Measurements from ENCODE around the gene ATP2B3. TPM values are rescaled to one million over a fixed set of nuclear protein-coding genes. Genes with fewer than 3 reads are reported as not detected.
"Not testable (repeated sequence)": the region's sequence is repeated elsewhere in the genome, so short reads cannot be mapped to it uniquely, and the experiment has no call there.

The ATP2B3 gene
- total RNA-seq, 1 donor from 2014 or later = not detected

DNA sequence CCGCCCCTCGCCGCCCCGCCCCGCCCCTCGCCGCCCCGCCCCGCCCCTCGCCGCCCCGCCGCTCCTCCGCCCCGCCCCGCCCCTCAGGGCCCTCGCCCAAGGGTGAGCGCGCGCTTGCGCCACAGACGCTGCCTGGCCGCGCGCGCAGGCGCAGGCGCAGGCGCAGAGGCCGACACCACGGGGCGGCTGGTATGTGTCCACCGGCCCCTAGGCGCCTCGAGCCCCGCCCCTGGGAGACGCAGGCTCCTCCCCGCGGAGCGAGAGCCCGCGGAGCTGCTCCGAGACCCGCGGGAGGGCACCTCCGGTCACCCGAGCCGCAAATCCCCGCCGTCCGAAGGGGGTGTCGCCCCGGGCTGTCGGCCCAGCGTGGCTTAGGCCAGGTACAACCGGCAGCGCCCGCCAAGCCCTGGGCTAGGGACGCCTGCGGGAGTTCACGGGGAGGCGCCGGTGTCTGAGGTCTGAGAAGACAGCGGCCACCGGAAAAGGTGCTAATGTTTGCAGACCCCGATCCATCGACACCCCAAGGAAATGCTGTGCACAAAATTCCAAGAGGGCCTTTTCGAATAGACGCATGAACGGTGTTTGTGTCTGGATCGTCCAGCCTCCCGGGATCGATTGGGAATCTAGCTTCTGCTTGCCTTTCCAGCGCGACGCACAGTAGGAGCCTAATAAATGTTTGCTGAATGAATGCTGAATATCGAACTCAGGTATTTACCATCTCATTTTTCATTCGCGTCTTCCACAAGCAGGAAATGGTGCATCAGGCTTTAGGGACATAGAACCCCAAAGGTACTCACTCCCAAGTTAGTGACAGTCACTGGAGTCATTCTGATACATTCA lies 82.0 kb downstream of the ATP2B3 start:
- ATAC-seq = peak; percentile 97
- DNase-seq (ENCODE audit: missing footprints) = peak; percentile 95
- intact Hi-C loops (cut with DNase I) = no loop called here

DNA sequence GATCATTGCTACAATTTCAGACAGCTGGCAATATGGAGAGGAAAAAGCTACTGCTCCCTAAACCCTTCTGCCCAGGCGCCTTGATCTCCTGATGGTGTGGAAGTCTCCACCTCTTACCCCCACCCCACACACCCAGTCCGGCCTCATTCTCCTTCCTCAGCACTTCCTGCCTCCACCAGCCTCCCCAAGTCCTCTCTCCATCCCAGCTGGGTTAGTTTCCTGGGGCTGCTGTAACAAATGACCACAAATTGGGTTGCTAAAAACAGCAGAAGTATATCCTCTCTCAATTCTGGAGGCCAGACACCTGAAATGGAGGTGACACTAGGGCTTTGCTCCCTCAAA lies 82.6 kb downstream of the ATP2B3 start:
- DNase-seq (ENCODE audit: missing footprints) = no peak
- intact Hi-C loops (cut with DNase I) = no loop called here
- ATAC-seq = no peak

DNA sequence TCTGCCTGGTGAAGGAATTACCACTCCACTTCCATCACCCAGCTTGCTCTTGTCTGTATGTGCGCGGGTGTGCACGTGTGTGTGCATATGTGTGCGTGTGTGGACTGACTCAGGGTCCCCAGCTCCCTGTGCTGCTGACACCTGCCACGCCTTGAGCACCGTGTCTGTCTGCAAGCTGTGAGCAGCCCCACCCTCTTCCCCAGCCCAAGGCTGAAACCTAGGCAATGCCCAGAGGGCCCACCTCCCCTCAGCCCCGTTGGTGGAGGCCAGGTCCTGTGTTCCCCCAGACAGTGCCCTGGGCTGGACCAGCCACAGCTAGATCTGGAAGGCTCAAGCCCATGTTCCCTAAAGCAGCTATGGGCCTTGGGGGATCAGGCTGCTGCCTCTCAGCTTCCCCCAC lies 83.5 kb downstream of the ATP2B3 start:
- intact Hi-C loops (cut with DNase I) = no loop called here
- ATAC-seq (no peak), DNase-seq (ENCODE audit: missing footprints) (no peak)

DNA sequence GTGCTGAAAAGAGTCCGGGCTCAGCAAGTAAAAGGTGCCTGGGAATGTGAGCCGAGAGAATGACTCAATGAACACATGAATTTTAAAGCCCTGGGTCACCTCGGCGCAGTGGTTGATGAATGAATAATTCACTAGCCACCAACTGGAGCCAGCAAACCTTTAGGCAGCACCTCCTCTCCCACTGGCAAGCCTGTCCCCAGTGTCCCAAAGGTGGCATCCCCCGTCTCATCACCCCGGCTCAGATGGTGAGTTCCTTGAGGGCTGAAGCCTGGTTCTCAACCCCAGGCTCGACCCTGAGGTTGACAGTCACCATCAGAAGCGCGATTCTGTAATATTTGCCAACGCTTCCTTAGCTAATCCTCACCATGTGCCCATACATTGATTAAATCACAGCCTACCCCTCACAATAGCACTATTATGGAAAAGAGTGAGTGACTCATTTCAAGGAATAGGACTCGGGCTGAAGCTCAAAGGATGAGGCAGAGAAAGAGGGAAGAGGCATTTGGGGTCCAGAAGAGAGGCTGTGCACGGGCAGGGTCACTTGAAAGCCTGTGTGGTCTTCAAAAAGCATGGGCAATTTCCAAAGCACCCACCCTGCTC lies 84.2 kb downstream of the ATP2B3 start:
- ATAC-seq (no peak), DNase-seq (ENCODE audit: missing footprints) (no peak)
- intact Hi-C loops (cut with DNase I) = no loop called here

DNA sequence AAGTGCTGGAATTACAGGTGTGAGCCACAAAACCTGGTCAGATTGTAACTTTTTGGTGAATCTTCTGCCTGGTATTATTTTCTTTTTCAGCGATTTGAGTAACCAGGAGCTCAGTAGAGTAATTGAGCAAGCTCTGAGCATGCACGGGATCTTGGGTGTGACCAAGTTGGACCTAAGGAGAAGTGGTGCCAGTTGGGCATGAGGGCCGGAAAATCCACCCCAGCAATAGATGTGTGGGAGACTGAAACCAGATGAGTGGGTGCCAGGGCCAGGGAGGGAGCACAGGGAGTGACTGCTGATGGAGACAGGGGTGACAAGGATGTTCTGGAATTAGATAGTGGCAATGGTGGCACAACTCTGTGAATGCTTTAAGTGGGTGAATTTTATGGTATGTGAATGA lies 85.2 kb downstream of the ATP2B3 start:
- no peak for DNase-seq (ENCODE audit: missing footprints)
- intact Hi-C loops (cut with DNase I) = no loop called here

DNA sequence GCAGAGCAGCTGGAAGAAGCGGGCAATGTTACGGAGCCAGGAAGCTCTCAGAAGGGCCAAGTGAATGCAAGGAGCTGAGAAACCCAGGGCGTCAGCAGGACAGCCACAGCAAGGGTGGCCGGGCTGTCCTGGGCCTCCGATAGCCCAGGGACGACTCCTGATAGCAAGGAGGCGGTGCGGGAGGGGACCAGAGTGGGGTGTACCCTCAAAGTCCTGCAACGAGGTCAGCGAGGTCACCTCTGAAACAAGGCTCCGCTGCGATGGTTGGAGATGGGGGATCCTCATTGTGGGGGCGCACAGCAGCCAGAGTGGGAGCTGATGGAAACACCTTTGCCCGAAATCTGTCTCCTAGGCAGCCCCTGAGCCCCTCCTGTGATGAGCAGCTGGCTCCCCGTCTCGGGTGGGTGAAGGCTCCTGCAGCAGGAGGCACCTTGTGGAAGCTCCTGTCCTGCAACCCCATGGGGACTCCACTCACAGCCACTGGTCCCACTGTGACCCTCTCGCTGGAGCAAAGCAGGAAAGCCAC lies 85.8 kb downstream of the ATP2B3 start:
- no peak for ATAC-seq
- intact Hi-C loops (cut with DNase I) = no loop called here
- DNase-seq (ENCODE audit: missing footprints) = no peak

More for the DNA sequence above, 85.2 kb downstream of the ATP2B3 start:
- ATAC-seq = no peak

DNA sequence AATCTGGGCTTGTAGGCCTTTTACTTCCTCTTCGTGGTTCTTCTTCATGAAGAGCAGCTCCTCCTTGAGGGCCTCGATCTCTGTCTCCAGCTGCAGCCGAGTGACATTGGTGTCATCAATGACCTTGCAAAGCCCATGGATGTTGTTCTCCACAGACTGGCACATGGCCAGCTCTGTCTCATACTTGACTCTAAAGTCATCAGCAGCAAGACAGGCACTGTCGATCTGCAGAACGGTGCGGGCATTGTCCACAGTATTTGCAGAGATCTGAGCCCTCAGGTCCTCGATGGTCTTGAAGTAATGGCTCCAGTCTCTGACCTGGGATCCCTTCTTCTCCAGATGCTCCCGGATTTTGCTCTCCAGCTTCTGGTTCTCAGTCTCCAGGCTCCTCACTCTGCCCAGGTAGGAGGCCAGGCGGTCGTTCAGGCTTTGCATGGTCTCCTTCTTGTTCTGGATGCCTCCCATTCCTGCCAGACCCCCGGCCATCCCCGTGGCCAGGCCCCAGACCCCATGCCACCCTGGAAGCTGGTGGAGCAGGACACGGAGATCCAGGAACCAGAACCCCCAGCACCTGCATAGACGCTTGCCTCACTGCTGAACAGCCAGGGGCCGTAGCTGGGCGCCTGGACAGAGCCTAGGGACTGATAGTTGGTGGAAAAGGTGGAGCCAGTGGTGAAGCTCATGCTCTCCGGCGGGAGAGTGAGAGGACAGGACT lies 87.4 kb downstream of the ATP2B3 start:
- DNase-seq (ENCODE audit: missing footprints); ATAC-seq: not testable (repeated sequence)
- intact Hi-C loops (cut with DNase I) = loop anchor here (5.0 kb wide), 1 partner anchor 62 kb away; no protein-coding TSS in a partner anchor

DNA sequence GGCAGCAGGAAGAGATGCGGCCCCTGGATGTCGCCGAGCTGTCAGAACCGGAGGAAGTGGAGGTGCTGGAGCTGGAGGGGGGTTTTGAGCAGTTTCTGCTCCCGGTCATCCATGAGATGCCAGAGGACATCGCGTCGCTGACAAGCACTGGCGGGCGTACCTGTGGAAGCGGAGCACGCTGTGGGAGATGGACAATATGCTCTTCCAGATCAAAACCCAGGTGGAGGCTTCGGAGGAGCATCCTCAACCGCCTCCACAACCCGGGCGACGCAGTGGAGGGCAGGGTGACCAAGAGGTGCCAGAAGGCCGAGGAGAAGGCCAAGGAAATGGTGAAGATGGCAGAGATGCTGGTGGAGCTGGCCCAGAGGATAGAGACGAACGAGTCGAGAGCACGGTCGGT lies 89.1 kb downstream of the ATP2B3 start:
- ATAC-seq (no peak), DNase-seq (ENCODE audit: missing footprints) (no peak)
- intact Hi-C loops (cut with DNase I) = loop anchor here (5.0 kb wide), 1 partner anchor 61 kb away; no protein-coding TSS in a partner anchor

DNA sequence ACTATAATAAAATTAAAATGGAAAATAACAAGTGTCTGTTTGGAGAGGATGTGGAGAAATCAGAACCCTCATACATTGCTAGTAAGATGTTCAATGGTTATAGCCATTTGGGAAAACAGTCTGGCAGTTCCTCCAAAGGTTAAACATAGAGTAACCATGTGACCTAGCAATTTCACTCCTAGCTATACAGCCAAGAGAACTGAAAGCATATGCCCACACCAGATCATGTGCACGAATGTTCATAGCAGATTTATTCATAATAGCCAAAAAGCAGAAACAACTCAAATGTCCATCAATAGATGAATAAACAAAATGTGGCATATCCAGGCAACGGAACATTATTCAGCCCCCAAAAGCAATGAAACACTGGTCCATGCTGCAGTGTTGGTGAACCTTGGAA lies 90.9 kb downstream of the ATP2B3 start:
- no peak for ATAC-seq
- intact Hi-C loops (cut with DNase I) = loop anchor here (5.0 kb wide), 1 partner anchor 59 kb away; no protein-coding TSS in a partner anchor

DNA sequence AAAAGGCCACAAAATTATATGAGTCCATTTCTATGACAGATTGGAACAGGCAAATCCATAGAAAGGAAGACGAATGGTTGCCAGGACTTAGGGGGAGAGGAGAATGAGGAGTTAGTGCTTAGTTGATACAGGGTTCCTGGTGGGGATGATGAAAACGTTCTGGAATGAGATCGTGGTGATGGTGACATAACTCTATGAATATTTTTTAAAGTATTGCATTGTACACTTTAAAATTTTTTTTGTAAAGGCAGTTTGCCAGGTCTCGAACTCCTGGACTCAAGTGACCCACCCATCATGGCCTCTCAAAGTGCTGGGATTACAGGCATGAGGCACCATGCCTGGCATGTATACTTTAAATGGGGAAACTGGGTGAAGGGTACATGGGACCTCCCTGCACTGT lies 91.4 kb downstream of the ATP2B3 start:
- intact Hi-C loops (cut with DNase I) = loop anchor here (5.0 kb wide), 1 partner anchor 58 kb away; no protein-coding TSS in a partner anchor
- DNase-seq (ENCODE audit: missing footprints) (no peak), ATAC-seq (no peak)

More for the DNA sequence above, 90.9 kb downstream of the ATP2B3 start:
- DNase-seq (ENCODE audit: missing footprints) = no peak

DNA sequence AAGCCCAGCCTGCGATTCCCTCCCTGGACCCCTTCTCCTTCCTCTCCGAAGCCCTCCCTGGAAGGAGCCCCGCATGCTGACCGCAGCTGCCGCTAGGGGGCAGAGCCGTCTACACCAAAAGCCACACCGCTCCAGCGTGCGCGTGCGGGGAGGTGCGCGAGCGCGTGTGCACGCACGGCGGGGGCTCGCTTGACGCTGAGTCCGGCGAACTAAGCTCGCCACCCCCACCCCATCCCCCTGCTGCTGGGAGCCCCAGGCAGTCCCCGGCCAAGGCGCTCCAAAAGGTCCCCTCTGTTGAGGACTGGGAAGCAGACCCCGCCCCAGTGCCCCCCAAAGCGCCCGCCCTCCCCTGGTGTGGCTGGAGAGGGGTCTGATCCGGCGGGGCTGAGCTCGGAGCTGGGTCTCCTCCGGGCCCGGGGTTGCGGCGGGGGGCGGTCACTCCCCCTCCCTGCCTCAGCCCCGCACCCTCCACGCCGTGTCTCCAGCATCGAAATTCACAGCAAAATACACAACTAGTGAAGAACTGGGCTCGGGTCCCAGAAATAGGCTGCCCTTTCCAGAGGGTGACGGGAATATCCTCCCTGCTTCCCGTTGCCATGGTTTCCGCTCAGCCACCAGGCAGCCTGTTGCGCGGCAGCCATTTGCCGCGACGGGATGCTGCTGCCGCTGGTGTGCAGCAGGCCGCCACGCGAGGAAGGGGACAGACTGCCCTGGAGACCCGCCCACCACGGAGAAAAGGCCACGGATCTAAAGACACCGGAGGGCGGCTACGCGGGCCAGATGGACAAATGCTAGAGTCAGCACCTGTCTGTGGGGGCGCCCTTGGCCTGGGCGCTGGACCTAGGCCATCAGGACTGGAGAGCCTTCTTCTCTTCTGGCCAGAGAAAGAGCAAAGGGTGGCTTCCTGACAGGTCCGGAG lies 92.7 kb downstream of the ATP2B3 start:
- ATAC-seq (peak; percentile 93), DNase-seq (ENCODE audit: missing footprints) (peak; percentile 88)
- intact Hi-C loops (cut with DNase I) = loop anchor here (5.0 kb wide), 1 partner anchor 57 kb away; no protein-coding TSS in a partner anchor

DNA sequence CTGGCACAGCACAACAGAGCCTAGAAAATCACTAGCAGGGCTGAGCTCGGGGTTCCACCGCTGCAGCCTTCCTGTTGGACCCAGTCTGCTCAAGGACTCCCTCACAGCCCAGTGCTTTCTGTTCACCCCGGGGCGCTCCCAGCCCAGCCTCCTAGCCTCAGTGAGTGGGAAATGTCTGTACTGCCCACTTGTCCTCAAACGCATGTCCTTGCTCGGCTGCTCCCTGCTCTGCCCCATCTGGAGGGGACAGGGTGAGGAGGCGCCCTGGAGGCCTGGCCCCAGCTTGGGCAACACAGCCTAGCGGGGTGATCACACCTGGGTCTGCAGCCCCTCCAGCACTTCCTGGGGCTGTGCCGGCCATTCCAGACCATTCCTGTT lies 93.4 kb downstream of the ATP2B3 start:
- intact Hi-C loops (cut with DNase I) = no loop called here
- no peak for DNase-seq (ENCODE audit: missing footprints)
- ATAC-seq = no peak

DNA sequence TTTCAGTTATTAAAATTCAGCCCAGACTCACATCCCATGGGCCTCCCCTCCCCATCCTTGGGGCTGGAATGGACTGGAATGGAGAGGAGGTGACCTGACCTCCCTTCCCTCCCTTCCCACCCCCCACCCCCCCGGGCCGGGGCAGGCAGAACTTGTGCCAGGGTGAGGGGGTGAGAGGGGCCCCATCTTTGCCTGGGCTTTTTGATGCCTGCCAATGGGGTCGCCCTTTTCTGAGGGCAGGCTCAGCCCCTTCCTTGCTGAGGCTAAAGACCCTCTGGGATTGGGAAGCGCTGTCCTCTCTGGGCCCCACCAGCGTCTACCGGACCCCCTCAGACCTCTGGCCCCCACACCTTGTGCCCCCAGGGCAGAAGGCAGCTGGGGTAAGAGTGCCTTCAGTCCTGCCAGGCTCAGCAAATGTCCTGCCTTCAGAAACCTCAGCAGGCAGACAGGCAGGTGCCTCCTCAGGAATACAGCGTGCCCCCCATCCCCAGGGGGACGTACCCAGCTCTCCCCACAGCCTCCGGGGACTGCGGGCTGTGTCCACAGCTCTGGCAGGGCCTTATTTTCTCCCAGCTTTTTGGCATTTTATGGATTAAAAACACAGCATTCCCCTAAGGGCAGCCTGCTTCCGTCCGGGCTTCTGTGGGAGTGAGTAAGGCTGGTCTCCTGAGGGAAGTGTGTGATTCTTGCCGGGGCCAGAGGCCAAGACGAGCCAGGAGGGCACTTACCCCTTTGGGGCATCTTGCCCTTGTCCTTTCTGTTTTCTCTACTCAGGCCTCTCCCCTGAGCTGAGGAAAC lies 94.1 kb downstream of the ATP2B3 start:
- intact Hi-C loops (cut with DNase I) = no loop called here
- ATAC-seq (no peak), DNase-seq (ENCODE audit: missing footprints) (no peak)

DNA sequence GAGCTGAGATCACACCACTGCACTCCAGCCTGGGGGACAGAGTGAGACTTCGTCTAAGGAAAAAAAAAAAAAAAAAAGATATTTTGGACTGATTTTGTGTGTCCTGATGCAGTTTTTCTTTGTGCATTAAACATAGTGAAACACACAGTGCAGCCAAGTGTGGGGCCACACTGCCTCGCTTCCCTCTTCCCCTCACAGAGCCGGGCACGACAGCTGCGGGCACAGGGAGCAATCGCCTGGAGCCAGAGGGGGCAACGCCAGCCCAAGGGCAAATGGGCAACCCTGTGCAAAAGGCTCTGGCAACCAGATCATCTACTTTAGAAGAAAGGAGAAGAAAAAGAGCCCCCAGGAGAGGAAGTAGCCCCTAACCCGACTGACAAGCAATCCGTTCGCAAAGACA lies 95.0 kb downstream of the ATP2B3 start:
- intact Hi-C loops (cut with DNase I) = no loop called here
- ATAC-seq (no peak), DNase-seq (ENCODE audit: missing footprints) (no peak)

DNA sequence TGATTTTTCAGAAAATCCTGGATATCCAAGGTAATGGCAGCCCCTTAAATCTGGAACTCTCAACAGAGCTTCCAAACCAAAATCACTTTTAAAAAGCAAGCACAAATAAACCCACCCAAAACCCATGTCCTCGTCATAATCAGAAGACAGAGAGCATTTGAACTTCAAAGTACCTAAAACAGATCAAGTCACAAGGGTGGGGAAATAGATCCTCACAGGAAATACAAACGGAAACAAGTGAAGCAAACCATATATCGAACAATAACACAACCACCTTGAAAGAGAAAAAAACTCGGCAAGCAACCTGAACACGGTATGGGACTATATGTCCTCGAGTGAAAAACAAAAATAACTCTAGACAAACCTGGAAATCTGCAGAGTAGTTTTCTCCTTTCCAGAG lies 97.4 kb downstream of the ATP2B3 start:
- intact Hi-C loops (cut with DNase I) = no loop called here
- DNase-seq (ENCODE audit: missing footprints) (no peak), ATAC-seq (no peak)

DNA sequence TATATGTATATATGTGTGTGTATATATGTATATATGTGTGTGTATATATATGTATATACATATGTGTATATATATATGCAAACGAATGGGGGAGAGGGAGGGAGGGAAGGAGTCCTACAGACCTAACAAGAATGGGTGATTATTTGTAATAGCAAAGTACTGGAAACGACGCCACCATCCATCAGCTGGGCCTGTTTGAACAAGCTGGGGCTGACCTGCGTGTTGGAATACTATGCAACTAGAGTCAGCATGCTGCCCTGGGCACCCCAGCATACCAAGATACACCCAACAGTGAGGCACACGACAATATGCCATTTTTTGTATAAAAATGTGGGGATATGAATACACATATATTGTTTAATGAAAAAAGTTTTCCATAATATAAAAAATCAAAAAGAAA lies 103.1 kb downstream of the ATP2B3 start:
- DNase-seq (ENCODE audit: missing footprints) (no peak), ATAC-seq (no peak)
- intact Hi-C loops (cut with DNase I) = no loop called here

DNA sequence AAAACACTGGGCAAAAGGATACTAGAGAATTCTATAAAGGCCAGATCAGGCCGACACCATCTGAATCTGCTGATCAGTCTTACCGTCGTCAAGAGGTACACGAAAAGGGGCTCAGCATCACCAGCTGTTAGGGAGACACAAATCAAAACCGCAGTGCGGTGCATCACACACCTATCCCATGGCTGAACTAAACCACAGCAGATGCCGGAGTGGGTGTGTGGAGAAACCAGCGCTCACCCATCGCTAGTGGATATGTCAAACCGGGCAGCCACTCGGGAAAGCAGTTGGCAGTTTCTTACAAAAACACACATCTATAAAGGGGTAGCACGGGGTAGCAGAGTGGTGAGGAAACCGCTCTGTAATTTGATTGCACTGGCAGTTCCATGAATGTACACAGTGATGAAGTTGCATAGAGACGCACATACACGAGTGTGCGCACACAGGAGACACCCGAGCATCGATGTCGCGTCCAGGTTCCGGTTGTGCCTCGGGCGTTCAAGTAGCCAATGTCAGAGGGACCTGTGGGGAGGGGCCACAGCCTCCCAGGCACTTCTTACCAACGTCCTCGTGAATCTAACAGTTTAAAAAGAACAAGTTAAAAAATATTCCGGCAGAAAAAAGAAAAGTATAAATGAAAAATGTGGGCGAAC lies 104.6 kb downstream of the ATP2B3 start:
- intact Hi-C loops (cut with DNase I) = no loop called here
- ATAC-seq (no peak), DNase-seq (ENCODE audit: missing footprints) (no peak)
